NCI-H82 (cell line): ENCODE data around the gene SLC5A2.
"Not testable (repeated sequence)": the region's sequence is repeated elsewhere in the genome, so short reads cannot be mapped to it uniquely, and the experiment has no call there.

ENCODE experiments used
- DNase-seq: peaks from one replicate; lab custom pipeline; 2025; lab: John Stamatoyannopoulos, UW

SLC5A2 gene

GRCh38 chr16:31528523-31529107, 45.7 kb downstream of the SLC5A2 start:
- no peak for DNase-seq

- DNase-seq = no peak
Measured at GRCh38 chr16:31529108-31529936, 46.4 kb downstream of the SLC5A2 start.

GRCh38 chr16:31529937-31530312, 47.0 kb downstream of the SLC5A2 start:
- no peak for DNase-seq

GRCh38 chr16:31530405-31530804, 47.5 kb downstream of the SLC5A2 start:
- DNase-seq = no peak

GRCh38 chr16:31531096-31531495, 48.2 kb downstream of the SLC5A2 start:
- DNase-seq = no peak

- no peak for DNase-seq
Measured at GRCh38 chr16:31532120-31532519, 49.2 kb downstream of the SLC5A2 start.

- no peak for DNase-seq
Measured at GRCh38 chr16:31532896-31533295, 50.0 kb downstream of the SLC5A2 start.

GRCh38 chr16:31535737-31536136, 52.8 kb downstream of the SLC5A2 start:
- no peak for DNase-seq

DNA sequence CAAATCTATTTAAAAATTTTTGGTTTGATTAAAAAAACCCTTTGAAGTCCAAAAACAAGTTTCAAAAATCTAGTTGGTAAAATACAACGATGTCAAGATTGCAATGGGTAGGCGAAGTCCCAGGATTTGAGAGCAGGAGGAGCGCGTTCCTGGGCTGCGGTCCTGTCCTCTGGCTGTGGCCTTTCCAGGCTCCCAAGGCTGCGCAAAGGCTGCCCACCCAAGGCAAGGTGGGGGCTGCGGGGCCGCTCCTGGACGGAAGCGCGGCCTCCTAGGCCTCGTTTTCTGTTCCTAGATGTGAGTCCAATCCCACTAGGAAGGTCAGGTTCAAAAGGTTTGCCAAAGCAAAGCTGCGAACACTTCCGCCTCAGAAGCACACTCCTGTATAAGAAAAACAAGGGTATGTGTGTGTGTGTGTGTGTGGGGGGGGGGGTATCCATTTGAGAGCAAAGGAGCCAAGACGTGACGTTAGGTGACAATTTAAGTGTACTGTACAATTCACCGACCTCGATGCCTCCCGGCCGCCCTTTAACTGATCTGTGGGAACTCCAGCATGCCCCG, 54.0 kb downstream of the SLC5A2 start:
- no peak for DNase-seq

DNA sequence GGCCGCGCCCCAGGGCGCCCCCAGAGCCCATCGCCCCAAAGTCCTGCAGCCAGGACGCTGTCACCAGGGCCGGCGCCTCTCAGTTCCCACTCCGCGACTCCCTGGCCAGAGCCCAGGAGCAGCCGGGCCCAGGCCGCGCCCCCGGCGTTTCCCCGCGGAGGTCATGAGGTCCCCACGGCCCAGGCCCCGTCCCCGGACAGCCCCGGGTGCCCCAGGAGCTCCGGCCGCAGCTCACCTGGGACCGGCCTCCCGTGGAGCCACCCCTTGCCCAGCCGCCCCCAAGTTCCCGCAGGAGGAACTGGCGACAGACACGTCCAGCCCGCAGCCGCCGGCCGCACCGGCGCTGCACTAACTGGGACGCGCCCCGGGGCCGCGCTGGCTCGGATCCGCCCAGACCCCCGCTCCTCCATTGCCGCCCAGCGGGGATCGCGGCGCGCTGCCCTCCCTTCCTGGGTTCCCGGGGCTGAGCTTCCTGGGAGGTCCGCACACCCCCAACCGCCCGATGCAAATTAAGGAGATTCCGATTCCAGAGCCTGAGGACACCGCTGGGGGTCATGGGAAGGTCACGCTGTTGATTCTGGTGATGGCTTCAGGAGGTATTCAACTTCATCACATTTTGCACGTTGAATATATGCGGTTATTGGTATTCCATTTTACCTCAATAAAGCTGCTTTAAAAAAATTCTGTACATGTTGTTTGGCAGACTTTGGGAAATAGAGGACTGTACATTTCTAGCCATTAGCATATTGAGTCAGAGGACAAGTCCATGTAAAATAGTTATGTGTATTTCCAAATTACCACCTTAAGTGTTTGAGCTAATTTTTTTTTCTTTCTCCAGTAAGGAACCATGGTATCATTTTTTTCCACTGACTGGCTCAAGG, 54.7 kb downstream of the SLC5A2 start:
- no peak for DNase-seq

GRCh38 chr16:31538243-31538598, 55.3 kb downstream of the SLC5A2 start:
- not testable (repeated sequence) for DNase-seq

DNA sequence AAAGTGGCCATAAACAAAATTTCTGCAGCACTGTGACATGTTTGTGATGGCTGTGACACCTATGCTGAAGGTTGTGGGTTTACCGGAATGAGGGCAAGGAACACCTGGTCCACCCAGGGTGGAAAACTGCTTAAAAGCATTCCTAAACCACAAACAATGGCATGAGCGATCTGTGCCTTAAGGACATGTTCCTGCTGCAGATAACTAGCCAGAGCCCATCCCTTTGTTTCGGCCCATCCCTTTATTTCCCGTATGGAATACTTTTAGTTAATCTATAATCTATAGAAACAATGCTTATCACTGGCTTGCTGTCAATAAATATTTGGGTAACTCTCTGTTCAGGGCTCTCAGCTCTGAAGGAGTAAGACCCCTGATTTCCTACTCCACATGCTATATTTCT, 56.8 kb downstream of the SLC5A2 start:
- DNase-seq = not testable (repeated sequence)
